HepG2 (cell line): ENCODE results near the gene FHIT. TPM values are rescaled to one million over a fixed set of nuclear protein-coding genes. Genes with fewer than 3 reads are reported as not detected.

Source experiments
- ATAC-seq: fragments of 200-7000 bp; cut with Tn5 transposase; 3 replicates; pipeline ENCODE4 v1.9.1; 2020; ENCODE audit warnings: mild to moderate bottlenecking, moderate library complexity
- BruUV-seq: library from RNA; stranded (reverse); fragments of 400-500 nt; replicated peaks from 2 replicates; lab custom pipeline; 2021; lab: Mats Ljungman, UMichigan
- CTCF ChIA-PET: fragments of 300-600 bp; formaldehyde crosslinking; extraction: SDS; loops from one replicate; lab custom pipeline; 2021; ENCODE audit warnings: low total read pairs, inconsistent platforms, low intra/inter-chr PET ratio; lab: Yijun Ruan, JAX
- POLR2A ChIA-PET: fragments of 350-600 bp; sonication (Branson Sonifier 250); formaldehyde crosslinking; loops from one replicate; lab custom pipeline; 2020; ENCODE audit warnings: antibody characterized with exemption, inconsistent platforms; lab: Yijun Ruan, JAX
- DNase-seq: peaks from one replicate; pipeline ENCODE4 v3.0.0-alpha.2; 2015; ENCODE audit warnings: low spot score
- FAIRE-seq: peaks from 3 replicates; lab custom pipeline; 2011; peaks lifted over from hg19 to GRCh38; lab: Jason Lieb, UNC
- H2AFZ ChIP-seq: one replicate; pipeline ENCODE4 v1.6.1; 2011; ENCODE audit warnings: low read length, inconsistent platforms
- H3K27ac ChIP-seq: fragments of 300-600 bp; 3 replicates; pipeline ENCODE4 v1.8.0; 2011; ENCODE audit warnings: mixed run types, mild to moderate bottlenecking, mixed read lengths, low read length, inconsistent platforms; ENCODE audit not compliant: insufficient read depth; ENCODE audit errors: extremely low read length
- H3K27me3 ChIP-seq, 2 experiments: fragments of 200-600 bp in 1 of 2; 2 replicates in 1 of 2; 3 replicates in 1 of 2; pipeline versions ENCODE4 v1.6.0 to v1.8.0; 2011; ENCODE audit warnings: low read length in 2 of 2, mild to moderate bottlenecking in 2 of 2, moderate library complexity in 2 of 2, inconsistent platforms in 1 of 2; ENCODE audit not compliant: insufficient read depth in 2 of 2, control insufficient read depth in 1 of 2
- H3K36me3 ChIP-seq, 2 experiments: fragments of 200-600 bp in 1 of 2; replicated peaks in 1 of 2; 2 replicates in 1 of 2; 3 replicates in 1 of 2; pipeline versions ENCODE4 v1.5.1 to v1.8.0; 2011; ENCODE audit warnings: low read length in 2 of 2, inconsistent platforms in 1 of 2; ENCODE audit not compliant: insufficient read depth in 2 of 2, control insufficient read depth in 1 of 2
- H3K4me1 ChIP-seq: 2 replicates; pipeline ENCODE4 v1.5.1; 2012; ENCODE audit warnings: low read length, inconsistent platforms; ENCODE audit not compliant: insufficient read depth
- H3K4me2 ChIP-seq: 2 replicates; pipeline ENCODE4 v1.6.0; 2011; ENCODE audit warnings: low read depth, low read length, inconsistent platforms
- H3K4me3 ChIP-seq, 3 experiments: fragments of 200-600 bp in 1 of 3; sonication (generic), shearing (Covaris generic) in 1 of 3; replicated peaks in 1 of 3; 2 replicates each; pipeline ENCODE4 v1.5.1; 2011 to 2016; ENCODE audit warnings: low read length in 3 of 3, inconsistent platforms in 2 of 3, low read depth in 2 of 3, mild to moderate bottlenecking in 2 of 3, control low read depth in 1 of 3, mixed read lengths in 1 of 3; ENCODE audit not compliant: insufficient read depth in 1 of 3
- H3K79me2 ChIP-seq: one replicate; pipeline ENCODE4 v1.6.1; 2011; ENCODE audit warnings: low read length, inconsistent platforms; ENCODE audit not compliant: insufficient read depth
- H3K9ac ChIP-seq: 2 replicates; pipeline ENCODE4 v1.6.0; 2011; ENCODE audit warnings: mild to moderate bottlenecking, low read depth, low read length, inconsistent platforms; ENCODE audit not compliant: insufficient read depth
- H3K9me3 ChIP-seq: 2 replicates; pipeline ENCODE4 v1.5.1; 2012; ENCODE audit warnings: mild to moderate bottlenecking, low read length
- H4K20me1 ChIP-seq: 2 replicates; pipeline ENCODE4 v1.6.0; 2011; ENCODE audit warnings: inconsistent platforms, mild to moderate bottlenecking, low read length, moderate library complexity; ENCODE audit not compliant: insufficient read depth
- DNMT1 ChIP-seq: sonication (generic); formaldehyde crosslinking; IDR thresholded peaks from 2 replicates; pipeline ENCODE4 v1.5.1; 2020; ENCODE audit warnings: mild to moderate bottlenecking, missing genetic modification reagents
- ELF1 ChIP-seq: sonication (generic); formaldehyde crosslinking; IDR thresholded peaks from 2 replicates; pipeline ENCODE4 v1.4.0; 2020; ENCODE audit warnings: missing genetic modification reagents
- ESRRA ChIP-seq: sonication (generic); formaldehyde crosslinking; IDR thresholded peaks from 2 replicates; pipeline ENCODE4 v1.5.1; 2020; ENCODE audit warnings: mild to moderate bottlenecking, low read depth, missing genetic modification reagents
- FOXO1 ChIP-seq: sonication (generic); formaldehyde crosslinking; IDR thresholded peaks from 2 replicates; pipeline ENCODE4 v1.4.0; 2020; ENCODE audit warnings: missing genetic modification reagents
- HBP1 ChIP-seq: IDR thresholded peaks from 2 replicates; pipeline ENCODE4 v1.6.1; 2016; ENCODE audit warnings: low read depth, control low read depth
- HMG20A ChIP-seq: IDR thresholded peaks from 2 replicates; pipeline ENCODE4 v1.6.1; 2016; ENCODE audit warnings: borderline replicate concordance
- MED13 ChIP-seq: sonication (generic); formaldehyde crosslinking; IDR thresholded peaks from 2 replicates; pipeline ENCODE4 v1.5.0; 2020; ENCODE audit warnings: missing genetic modification reagents
- MEIS1 ChIP-seq: sonication (generic); formaldehyde crosslinking; IDR thresholded peaks from 2 replicates; pipeline ENCODE4 v1.9.0; 2021; ENCODE audit warnings: mild to moderate bottlenecking, missing genetic modification reagents, moderate library complexity, borderline replicate concordance
- PAF1 ChIP-seq: IDR thresholded peaks from 2 replicates; pipeline ENCODE4 v1.6.1; 2016; ENCODE audit warnings: missing genetic modification reagents, missing compliant biosample characterization
- RORA ChIP-seq: sonication (generic); formaldehyde crosslinking; IDR thresholded peaks from 2 replicates; pipeline ENCODE4 v1.5.0; 2020; ENCODE audit warnings: mild to moderate bottlenecking, missing genetic modification reagents, moderate library complexity
- SMARCE1 ChIP-seq: fragments of 450-650 bp; IDR thresholded peaks from 2 replicates; pipeline ENCODE4 v1.6.1; 2017; ENCODE audit warnings: borderline replicate concordance
- SNAI1 ChIP-seq: sonication (generic); formaldehyde crosslinking; IDR thresholded peaks from 2 replicates; pipeline ENCODE4 v1.5.0; 2020; ENCODE audit warnings: mild to moderate bottlenecking, missing genetic modification reagents, borderline replicate concordance
- TCF7 ChIP-seq: sonication (generic); IDR thresholded peaks from 2 replicates; pipeline ENCODE4 v1.6.1; 2016; ENCODE audit warnings: antibody characterized with exemption, low read depth
- ZBTB38 ChIP-seq: sonication (generic); formaldehyde crosslinking; IDR thresholded peaks from 2 replicates; pipeline ENCODE4 v1.5.1; 2020; ENCODE audit warnings: mild to moderate bottlenecking, missing genetic modification reagents
- ZNF10 ChIP-seq: sonication (generic); formaldehyde crosslinking; IDR thresholded peaks from 2 replicates; pipeline ENCODE4 v1.4.0; 2020; ENCODE audit warnings: mild to moderate bottlenecking, low read depth, missing genetic modification reagents, borderline replicate concordance
- ZNF382 ChIP-seq: sonication (generic); formaldehyde crosslinking; IDR thresholded peaks from 2 replicates; pipeline ENCODE4 v1.5.0; 2020; ENCODE audit warnings: missing genetic modification reagents, mild to moderate bottlenecking, borderline replicate concordance
- ZNF549 ChIP-seq: sonication (generic); formaldehyde crosslinking; IDR thresholded peaks from 2 replicates; pipeline ENCODE4 v1.5.0; 2020; ENCODE audit warnings: missing genetic modification reagents
- ZNF570 ChIP-seq: sonication (generic); formaldehyde crosslinking; IDR thresholded peaks from 2 replicates; pipeline ENCODE4 v1.4.0; 2020; ENCODE audit warnings: mild to moderate bottlenecking, missing genetic modification reagents, borderline replicate concordance
- ZNF720 ChIP-seq: sonication (generic); formaldehyde crosslinking; IDR thresholded peaks from 2 replicates; pipeline ENCODE4 v1.4.0; 2020; ENCODE audit warnings: missing genetic modification reagents
- WGBS: methylation state at CpG from one replicate; pipeline ENCODE4 v1.1.6; 2017; ENCODE audit warnings: low lambda C conversion rate; 5-methylcytosine and 5-hydroxymethylcytosine counted together
- in situ Hi-C: cut with HindIII; loops from 2 replicates; pipeline ENCODE4 v1.10.0; 2017; ENCODE audit warnings: low pct_unique_long_range_greater_than_20kb; ENCODE audit not compliant: extremely low pct_ligation_motif_present
- intact Hi-C: fragments of 100-400 bp; cut with micrococcal nuclease; formaldehyde crosslinking; loops from one replicate; pipeline ENCODE4 v1.10.0; 2022; ENCODE audit not compliant: unreplicated experiment
- polyA plus RNA-seq, 8 experiments: library from polyadenylated mRNA; depleted of rRNA in 3 of 8; stranded (reverse) in 7 of 8; unstranded in 1 of 8; fragments of >200 nt; fragmentation: Illumina TruSeq in 4 of 8; extraction: Trizol in 4 of 8; gene quantifications; 2 replicates each; pipeline versions ENCODE4 v1.2.1 to v1.2.3, GENCODE V29; 2011 to 2016; ENCODE audit warnings: low read depth in 4 of 8, missing spikeins in 1 of 8, mixed read lengths in 1 of 8; ENCODE audit not compliant: insufficient read depth in 1 of 8
- total RNA-seq, 5 experiments: library from RNA; depleted of rRNA; stranded (reverse); fragments of >200 nt; fragmentation: Illumina TruSeq; extraction: Trizol; gene quantifications; 2 replicates each; pipeline ENCODE4 v1.2.3, GENCODE V29; 2016; ENCODE audit warnings: low read depth in 1 of 5
- TF ChIP-seq, protein P1 (sequence below): sonication (generic); formaldehyde crosslinking; IDR thresholded peaks from 2 replicates; pipeline ENCODE4 v1.8.1; 2023; ENCODE audit warnings: missing genetic modification reagents, mild to moderate bottlenecking, borderline replicate concordance

Gene FHIT
- total and polyA plus RNA-seq, 2 of the 13 experiments (the other 11 are each of a cell fraction or from before 2014, with no cell fraction given), result 4.0 to 4.6 TPM

DNA sequence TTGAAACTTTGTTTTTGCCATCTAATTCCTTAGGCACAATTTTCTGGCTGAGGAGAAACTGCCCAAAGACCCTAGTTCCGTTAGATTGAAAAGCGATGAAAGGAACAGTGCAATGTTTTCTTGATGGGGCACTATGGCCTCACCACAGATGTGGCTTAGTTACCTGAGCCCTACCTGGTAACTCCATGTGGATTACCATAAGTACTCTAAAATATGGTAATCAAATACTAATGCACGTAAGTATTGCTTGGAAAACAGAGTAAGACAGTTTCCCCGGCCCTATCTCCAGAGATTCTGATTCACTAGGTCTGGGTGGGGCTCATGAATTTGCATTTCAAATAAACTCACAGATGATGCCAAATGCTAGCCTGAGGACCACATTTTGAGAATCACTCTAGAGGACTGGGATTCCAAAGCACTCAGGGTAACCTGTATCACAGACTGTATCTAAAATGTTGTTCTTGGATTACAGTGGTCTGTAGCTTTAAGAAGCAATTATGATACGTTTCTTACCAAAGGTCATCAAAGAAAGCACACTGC lies 806.3 kb downstream of the FHIT start:
- CTCF ChIA-PET, result no interaction called here
- no peak for FAIRE-seq
- Histone ChIP-seq H3K36me3 (no peaks in the 10 kb centered on the region), H3K79me2 (no peaks in the 10 kb centered on the region), H3K4me3 (no peak overlapping the region), H3K4me1 (no peaks in the 10 kb centered on the region), H3K27me3 (no peaks in the 10 kb centered on the region), H3K4me2 (no peak overlapping the region), H2AFZ (no peak overlapping the region), H3K27ac (no peak overlapping the region), H4K20me1 (no peaks in the 10 kb centered on the region), H3K9ac (no peak overlapping the region), H3K9me3 (no peaks in the 10 kb centered on the region)
- TF ChIP-seq RORA (CRISPR knock-in tag) (no peak), HMG20A (CRISPR knock-in tag) (no peak), SMARCE1 (no peak), ZNF570 (CRISPR knock-in tag) (no peak), ZNF10 (CRISPR knock-in tag) (no peak), HBP1 (CRISPR knock-in tag) (no peak), FOXO1 (no peak), MEIS1 (CRISPR knock-in tag) (no peak), SNAI1 (CRISPR knock-in tag) (no peak), DNMT1 (CRISPR knock-in tag) (no peak), ZNF720 (CRISPR knock-in tag) (no peak), TCF7 (no peak), MED13 (no peak), ZNF549 (CRISPR knock-in tag) (no peak), ZNF382 (CRISPR knock-in tag) (no peak), ZBTB38 (CRISPR knock-in tag) (no peak), ESRRA (no peak), PAF1 (no peak), ELF1 (no peak)
- TF ChIP-seq, protein P1, sequence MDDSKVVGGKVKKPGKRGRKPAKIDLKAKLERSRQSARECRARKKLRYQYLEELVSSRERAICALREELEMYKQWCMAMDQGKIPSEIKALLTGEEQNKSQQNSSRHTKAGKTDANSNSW (CRISPR knock-in tag), result no peak
- BruUV-seq, result no TSS peak
- intact Hi-C loops (no loop called here), in situ Hi-C loops (no loop called here)
- no peak for DNase-seq
- WGBS, result 43% methylated on average over 4 of the region's 5 CpGs
- no peak for ATAC-seq
- POLR2A ChIA-PET, result no interaction called here
